HEK293 (cell line): Measurements from ENCODE around the gene KRT13.

ENCODE experiments used
- CTCF ChIP-seq: fragments of 450-650 bp; formaldehyde crosslinking; IDR thresholded peaks from 2 replicates; pipeline ENCODE4 v1.5.1; 2016; ENCODE audit warnings: missing biosample characterization, missing genetic modification characterization
- INSM2 ChIP-seq: fragments of 450-650 bp; formaldehyde crosslinking; IDR thresholded peaks from 2 replicates; pipeline ENCODE4 v1.5.1; 2016; ENCODE audit warnings: missing biosample characterization, missing genetic modification characterization
- MYNN ChIP-seq: fragments of 450-650 bp; formaldehyde crosslinking; IDR thresholded peaks from 2 replicates; pipeline ENCODE4 v1.5.1; 2016; ENCODE audit warnings: missing biosample characterization, missing genetic modification characterization, borderline replicate concordance
- RBAK ChIP-seq: fragments of 450-650 bp; formaldehyde crosslinking; IDR thresholded peaks from 2 replicates; pipeline ENCODE4 v1.5.1; 2016; ENCODE audit warnings: missing biosample characterization, missing genetic modification characterization
- REST ChIP-seq: fragments of 450-650 bp; formaldehyde crosslinking; IDR thresholded peaks from 2 replicates; pipeline ENCODE4 v1.5.1; 2016; ENCODE audit warnings: missing biosample characterization, missing genetic modification characterization
- ZBTB7A ChIP-seq: fragments of 450-650 bp; formaldehyde crosslinking; IDR thresholded peaks from 2 replicates; pipeline ENCODE4 v1.5.1; 2016; ENCODE audit warnings: low read depth, missing biosample characterization, missing genetic modification characterization
- ZNF133 ChIP-seq: fragments of 450-650 bp; formaldehyde crosslinking; IDR thresholded peaks from 2 replicates; pipeline ENCODE4 v1.5.1; 2016; ENCODE audit warnings: missing biosample characterization, missing genetic modification characterization
- ZNF239 ChIP-seq: fragments of 450-650 bp; formaldehyde crosslinking; IDR thresholded peaks from 2 replicates; pipeline ENCODE4 v1.5.1; 2016; ENCODE audit warnings: missing biosample characterization, missing genetic modification characterization
- ZNF433 ChIP-seq: fragments of 450-650 bp; formaldehyde crosslinking; IDR thresholded peaks from 2 replicates; pipeline ENCODE4 v1.5.1; 2016; ENCODE audit warnings: missing biosample characterization, missing genetic modification characterization, low read depth
- ZNF510 ChIP-seq: fragments of 450-650 bp; formaldehyde crosslinking; IDR thresholded peaks from 2 replicates; pipeline ENCODE4 v1.5.1; 2018; ENCODE audit warnings: mild to moderate bottlenecking, missing genetic modification characterization, missing biosample characterization; ENCODE audit not compliant: insufficient replicate concordance
- ZNF704 ChIP-seq: fragments of 450-650 bp; formaldehyde crosslinking; IDR thresholded peaks from 2 replicates; pipeline ENCODE4 v1.5.1; 2016; ENCODE audit warnings: missing biosample characterization, missing genetic modification characterization

GRCh38 chr17:41528959-41529353 is 23.5 kb upstream of the KRT13 start:
- TF ChIP-seq RBAK (no peak), ZNF510 (no peak), CTCF (tag by site-specific recombination) (no peak), REST (tag by site-specific recombination) (no peak), ZNF704 (tag by site-specific recombination) (no peak), MYNN (tag by site-specific recombination) (no peak), ZNF433 (tag by site-specific recombination) (no peak), ZBTB7A (tag by site-specific recombination) (no peak), INSM2 (tag by site-specific recombination) (no peak), ZNF133 (no peak), ZNF239 (tag by site-specific recombination) (no peak)
